Renal pelvis (tissue), 12 donors: ENCODE measurements around the gene PIGZ. TPM values are rescaled to one million over a fixed set of nuclear protein-coding genes. Genes with fewer than 3 reads are reported as not detected.

Source experiments
- DNase-seq: peaks from one replicate; pipeline ENCODE4 v3.0.0-alpha.2; 2013
- long read RNA-seq, 16 experiments: transcript quantifications; one replicate each; lab custom pipeline, GENCODE V29; 2026
- polyA plus RNA-seq, 3 donors: library from polyadenylated mRNA; unstranded; fragments of 120-200 nt; gene quantifications; one replicate each; pipeline ENCODE4 v1.2.1, GENCODE V29; 2013; ENCODE audit not compliant: insufficient read length in 3 of 3

The PIGZ gene, protein sequence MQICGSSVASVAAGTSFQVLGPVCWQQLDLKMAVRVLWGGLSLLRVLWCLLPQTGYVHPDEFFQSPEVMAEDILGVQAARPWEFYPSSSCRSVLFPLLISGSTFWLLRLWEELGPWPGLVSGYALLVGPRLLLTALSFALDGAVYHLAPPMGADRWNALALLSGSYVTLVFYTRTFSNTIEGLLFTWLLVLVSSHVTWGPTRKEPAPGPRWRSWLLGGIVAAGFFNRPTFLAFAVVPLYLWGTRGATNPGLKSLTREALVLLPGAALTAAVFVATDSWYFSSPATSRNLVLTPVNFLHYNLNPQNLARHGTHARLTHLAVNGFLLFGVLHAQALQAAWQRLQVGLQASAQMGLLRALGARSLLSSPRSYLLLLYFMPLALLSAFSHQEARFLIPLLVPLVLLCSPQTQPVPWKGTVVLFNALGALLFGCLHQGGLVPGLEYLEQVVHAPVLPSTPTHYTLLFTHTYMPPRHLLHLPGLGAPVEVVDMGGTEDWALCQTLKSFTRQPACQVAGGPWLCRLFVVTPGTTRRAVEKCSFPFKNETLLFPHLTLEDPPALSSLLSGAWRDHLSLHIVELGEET
- polyA plus RNA-seq: 1 to 10 TPM in 2 of 3 donors, under 1 TPM in 1; 0.83 to 2.4 (median 2.2) TPM
- long read RNA-seq, donor 1: 0 reads
- long read RNA-seq, donor 2, partial matches to known transcripts: 0 of 2 reads
- long read RNA-seq, donor 2, other reads (novel, unspliced or antisense): 0 of 2 reads
- long read RNA-seq, donor 3: 0 reads
- long read RNA-seq, donor 4: 0 reads
- long read RNA-seq, donor 5: 0 reads
- long read RNA-seq, donor 6: 0 reads
- long read RNA-seq, donor 7, partial matches to known transcripts: 0 of 2 reads
- long read RNA-seq, donor 7, other reads (novel, unspliced or antisense): 0 of 2 reads
- long read RNA-seq, donor 8: 0 reads
- long read RNA-seq, donor 9, partial matches to known transcripts: 0 of 1 reads
- long read RNA-seq, donor 9, other reads (novel, unspliced or antisense): 0 of 1 reads
- long read RNA-seq, donor 10: 0 reads
- long read RNA-seq, donor 11, partial matches to known transcripts: 0 of 3 reads
- long read RNA-seq, donor 11, other reads (novel, unspliced or antisense): 0 of 3 reads
- long read RNA-seq, donor 12, partial matches to known transcripts: 0 of 4 reads
- long read RNA-seq, donor 12, other reads (novel, unspliced or antisense): 0 of 4 reads
- long read RNA-seq, donor 13, partial matches to known transcripts: 0 of 1 reads
- long read RNA-seq, donor 13, other reads (novel, unspliced or antisense): 0 of 1 reads
- long read RNA-seq, donor 14: 0 reads
- long read RNA-seq, donor 15, transcript PIGZ-201 (2 exons, 868 nt): major isoform, 10 of 13 reads
- long read RNA-seq, donor 15, partial matches to known transcripts: 0 of 13 reads
- long read RNA-seq, donor 15, other reads (novel, unspliced or antisense): 0 of 13 reads
- long read RNA-seq, donor 16, partial matches to known transcripts: 0 of 1 reads
- long read RNA-seq, donor 16, other reads (novel, unspliced or antisense): 0 of 1 reads

DNA sequence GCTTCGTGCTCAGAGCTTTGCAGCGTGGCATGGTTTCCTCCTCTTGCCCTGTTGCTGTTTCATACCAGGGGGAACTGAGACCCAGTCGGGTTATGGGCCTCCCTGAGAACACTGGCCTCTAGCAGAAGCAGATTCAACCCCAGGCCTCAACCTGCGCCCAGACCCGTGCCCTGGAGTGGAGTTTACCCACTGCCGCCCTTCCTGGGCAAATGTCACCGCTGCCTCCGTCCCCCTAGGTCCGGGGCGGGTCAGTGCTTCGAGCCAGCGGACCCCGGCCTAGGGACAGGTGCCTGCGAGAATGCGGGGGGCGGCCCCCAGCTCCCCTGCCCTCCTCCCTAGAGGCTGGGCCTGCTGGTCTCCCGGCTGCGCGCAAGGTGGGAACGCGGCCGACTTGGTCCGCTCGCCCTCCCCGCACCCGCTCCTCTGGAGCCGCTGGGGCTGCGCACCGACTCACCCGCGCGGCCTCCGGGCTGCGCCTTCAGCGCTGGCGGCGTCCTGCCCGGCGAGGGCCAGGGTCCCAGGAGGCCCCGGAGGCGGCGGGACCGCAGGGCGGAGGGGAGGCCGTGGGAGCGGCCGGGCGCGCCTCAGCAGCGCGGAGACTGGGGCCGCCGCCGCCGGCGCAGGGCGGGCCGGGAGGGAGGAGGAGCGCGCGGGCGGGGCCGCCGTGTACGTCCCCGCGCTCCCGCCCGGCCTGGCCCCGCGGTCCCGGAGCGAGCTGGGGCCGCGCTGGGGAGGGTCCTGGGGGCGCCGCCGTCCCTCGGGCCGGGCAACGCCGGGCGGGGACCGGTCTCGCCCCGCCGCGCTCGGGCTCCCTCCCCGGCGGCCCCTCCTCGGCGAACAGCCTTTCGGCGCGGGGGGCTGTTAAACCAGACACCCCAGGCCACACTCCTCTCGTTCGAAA, at the start of gene PIGZ:
Gene PIGZ, minus strand, starts transcription at position 601 of the 901 bp plus-strand sequence. CDS start 16,802 bp downstream, outside the sequence.
- DNase-seq: no peak

GRCh38 chr3:197017003-197017402, 48.4 kb upstream of the PIGZ start:
- no peak for DNase-seq

- DNase-seq: no peak
Observed at GRCh38 chr3:197015790-197016736, 47.4 kb upstream of the PIGZ start.

DNA sequence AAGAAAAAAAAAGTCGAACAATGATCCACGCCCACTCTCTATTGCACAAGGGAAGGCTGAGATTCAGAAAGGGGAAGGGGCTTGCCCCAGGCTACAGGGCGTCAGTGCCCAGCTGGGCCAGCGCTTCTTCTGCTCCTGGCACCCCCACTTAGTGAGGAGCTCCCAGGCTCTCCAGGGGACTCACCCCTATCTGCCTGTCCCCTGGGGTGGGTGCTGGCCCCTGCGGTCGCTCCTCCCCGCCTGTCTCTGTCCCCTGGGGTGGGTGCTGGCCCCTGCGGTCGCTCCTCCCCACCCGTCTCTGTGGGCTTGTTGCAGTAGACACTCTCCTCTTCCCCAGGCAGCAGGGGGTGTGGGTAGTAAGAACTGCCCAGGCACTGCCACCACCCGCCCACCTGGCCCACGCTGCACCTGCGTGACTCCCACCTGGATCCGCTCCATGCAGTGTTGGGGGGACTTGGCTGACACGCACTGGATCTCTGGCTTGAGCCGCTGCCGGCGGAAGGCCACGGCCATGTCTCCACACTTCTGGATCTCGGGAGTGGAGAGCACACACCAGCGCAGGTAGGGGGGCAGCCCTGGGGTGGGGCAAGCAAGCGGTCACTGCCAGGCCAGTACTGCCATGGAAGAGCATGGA, 46.4 kb upstream of the PIGZ start:
- DNase-seq: no peak

- no peak for DNase-seq
Observed at GRCh38 chr3:197014024-197014423, 45.4 kb upstream of the PIGZ start.

- DNase-seq: no peak
Observed at GRCh38 chr3:197012540-197012883, 43.9 kb upstream of the PIGZ start.

- DNase-seq: no peak
Observed at GRCh38 chr3:197011780-197012539, 43.3 kb upstream of the PIGZ start.

- DNase-seq: no peak
Observed at GRCh38 chr3:197010556-197011351, 42.1 kb upstream of the PIGZ start.

GRCh38 chr3:197009532-197010019, 40.9 kb upstream of the PIGZ start:
- DNase-seq: no peak

GRCh38 chr3:197008436-197009209, 40.0 kb upstream of the PIGZ start:
- no peak for DNase-seq

DNA sequence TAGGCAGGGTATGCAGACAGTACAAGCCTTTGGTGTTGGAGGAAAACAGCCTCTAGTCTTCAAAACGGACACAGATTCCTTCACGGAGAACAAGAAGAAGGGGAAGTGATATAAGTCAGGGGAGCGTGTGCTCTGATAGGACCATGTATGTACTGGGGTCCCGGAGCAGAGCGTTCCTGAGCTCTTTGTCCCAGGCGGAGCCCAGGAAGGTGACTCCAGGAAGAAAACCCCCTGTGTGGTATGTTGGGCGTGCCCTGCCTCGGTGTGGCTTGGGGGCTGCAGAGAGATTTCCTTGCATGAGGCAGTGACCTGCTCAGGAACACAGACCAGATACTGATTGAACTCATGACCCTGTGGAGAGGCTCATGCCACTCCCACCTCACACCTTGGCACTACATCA, 39.3 kb upstream of the PIGZ start:
- no peak for DNase-seq

DNA sequence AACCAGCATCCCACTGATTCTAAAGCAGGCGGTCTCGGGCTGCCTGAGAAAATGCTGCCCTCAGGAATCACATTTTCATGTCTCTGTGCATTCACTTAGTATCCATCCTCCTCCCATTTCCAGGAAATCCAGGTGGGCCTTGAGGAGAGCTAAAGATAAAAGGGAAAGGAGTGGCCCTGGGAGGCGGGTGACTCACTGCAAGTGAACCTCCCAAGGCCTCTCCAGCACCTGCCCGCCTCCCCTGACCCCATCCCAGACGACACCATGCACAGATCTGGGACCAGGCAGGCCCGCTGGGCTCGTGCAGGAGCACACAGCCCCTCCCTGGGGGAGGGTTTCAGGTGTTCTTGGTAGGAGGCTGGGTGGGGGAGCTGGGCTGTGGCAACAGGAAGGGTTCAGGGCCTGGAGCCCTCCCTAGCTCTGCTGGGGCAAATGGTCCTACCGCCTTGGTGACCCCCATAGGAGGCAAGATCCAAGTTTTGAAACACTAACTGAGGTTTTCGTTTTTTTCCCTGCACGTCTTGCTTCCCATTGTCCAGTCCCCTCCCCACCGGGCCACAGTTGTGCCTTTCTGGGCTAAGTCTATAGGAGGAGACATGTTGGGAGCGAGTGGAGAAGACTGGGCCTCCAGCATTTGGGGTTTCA, 38.8 kb upstream of the PIGZ start:
- DNase-seq: no peak

DNA sequence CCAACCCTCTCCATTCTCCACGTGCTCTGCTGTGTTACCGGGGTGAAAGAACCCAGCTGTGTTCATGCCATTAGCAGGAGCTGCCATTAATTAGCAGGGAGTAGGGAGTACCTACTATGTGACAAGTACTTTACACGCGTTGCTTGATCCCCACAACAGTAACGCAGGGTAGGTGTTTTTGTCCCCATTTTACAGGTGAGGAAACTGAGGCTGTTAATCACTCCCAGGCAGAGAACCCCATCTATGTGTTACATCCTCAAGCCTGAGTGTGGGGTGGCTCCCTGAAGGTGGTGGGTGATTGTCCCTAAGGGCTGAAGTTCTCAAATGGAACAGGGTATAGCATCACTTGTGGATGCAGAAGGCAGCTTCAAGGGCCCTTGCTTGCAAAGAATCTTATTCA, 38.2 kb upstream of the PIGZ start:
- no peak for DNase-seq

DNA sequence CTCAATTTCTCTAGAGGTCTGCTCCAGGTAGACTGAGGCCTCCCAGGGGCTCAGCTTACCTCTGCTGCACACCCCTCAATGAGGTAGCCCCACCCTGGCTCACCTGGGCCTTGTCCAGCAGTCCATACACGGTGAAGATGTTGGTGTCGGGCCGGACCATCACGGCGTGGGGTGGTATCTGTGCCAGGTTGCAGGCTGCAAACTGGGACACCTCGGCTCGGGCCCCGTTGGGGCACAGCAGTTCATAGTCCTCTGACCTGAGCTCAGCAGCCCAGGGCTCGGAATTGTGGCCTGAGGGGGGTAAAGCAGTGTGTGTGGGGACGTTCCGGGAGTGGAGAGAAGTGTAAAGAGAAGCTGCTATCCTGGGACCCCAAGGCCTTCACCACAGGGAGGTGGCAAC, 37.8 kb upstream of the PIGZ start:
- DNase-seq: no peak
